Measurements from ENCODE around the gene TM4SF18. TPM values are rescaled to one million over a fixed set of nuclear protein-coding genes. Genes with fewer than 3 reads are reported as not detected.

The TM4SF18 gene
- total and polyA plus RNA-seq, 2 donors (not counting 1 experiment from before 2014, with no cell fraction given), result not detected

DNA sequence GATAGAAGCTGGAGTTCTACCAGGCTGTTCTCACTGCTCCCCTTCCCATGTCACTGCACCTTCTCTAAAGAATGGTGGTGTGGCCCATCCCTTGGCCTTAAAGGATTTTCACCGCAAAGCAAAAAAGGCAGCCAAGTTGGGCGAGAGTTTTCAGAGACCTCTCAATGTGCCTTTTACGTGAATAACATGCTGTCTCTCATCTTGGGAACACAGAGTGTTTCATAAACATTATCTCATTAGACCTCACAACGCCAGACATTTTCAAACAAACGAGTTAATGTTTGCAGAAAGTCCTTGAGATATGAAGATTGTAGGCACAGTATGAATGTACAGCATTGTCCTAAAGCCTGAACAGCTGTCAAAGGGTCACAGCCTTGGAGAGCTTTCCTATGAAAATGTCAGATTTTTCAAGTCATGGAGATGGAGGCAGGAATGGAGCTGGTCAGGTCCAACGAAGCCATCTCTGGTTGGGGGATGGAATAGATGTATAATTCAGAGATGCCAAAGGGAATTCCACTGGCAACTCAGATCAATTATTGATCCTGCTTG, 22.7 kb upstream of the TM4SF18 start:
- no peak overlapping the region for H2AFZ ChIP-seq (ENCODE audit: insufficient read depth, low read depth, low read length, poor library complexity, severe bottlenecking)
- no peak for TF ChIP-seq CTCF (IDR thresholded peaks at IDR 0.05)
- TF ChIP-seq EZH2 (IDR thresholded peaks at IDR 0.05; ENCODE audit: borderline replicate concordance, insufficient read depth, low read depth, low read length, poor library complexity, severe bottlenecking), result no peak
- H3K4me2 ChIP-seq (replicated peaks; ENCODE audit: low read depth, low read length, poor library complexity, severe bottlenecking), result no peak overlapping the region
- H3K9ac ChIP-seq (ENCODE audit: low read length), result no peak overlapping the region
- ChIA-PET POLR2A (no interaction called here), CTCF (no interaction called here)
- DNase-seq (no peak), ATAC-seq (ENCODE audit: low read depth) (no peak)
- H3K4me1 ChIP-seq (ENCODE audit: control insufficient read depth in 2 of 2, insufficient read depth in 2 of 2, low read length in 2 of 2), result no peaks in the 10 kb centered on the region
- peaks cover 0 to 4% (median 3%) of the 10 kb centered on the region in 3 donors for H3K9me3 ChIP-seq (ENCODE audit: control extremely low read depth in 1 of 3, control insufficient read depth in 2 of 3, insufficient read depth in 1 of 3, low read length in 2 of 3)
- H4K20me1 ChIP-seq (ENCODE audit: control insufficient read depth, insufficient read depth, low read length, poor library complexity, severe bottlenecking), result no peaks in the 10 kb centered on the region
- Mint-ChIP-seq H3K27ac (no peak overlapping the region), H3K4me1 (no peaks in the 10 kb centered on the region), H3K27me3 (peaks cover 13% of the 10 kb centered on the region), H3K9me3 (ENCODE audit: insufficient read depth) (no peaks in the 10 kb centered on the region), H3K4me3 (no peak overlapping the region)
- H3K4me3 ChIP-seq (ENCODE audit: control extremely low read depth in 1 of 5, extremely low read depth in 1 of 5, insufficient read depth in 1 of 5, low read depth in 2 of 5, low read length in 4 of 5), result no peak overlapping the region
- no peaks in the 10 kb centered on the region for H3K36me3 ChIP-seq (replicated peaks in 1 of 2; ENCODE audit: control extremely low read depth in 1 of 2, control insufficient read depth in 1 of 2, extremely low read depth in 1 of 2, insufficient read depth in 2 of 2, low read length in 1 of 2)
- no peak overlapping the region for H3K27ac ChIP-seq (ENCODE audit: low read length in 2 of 2)
- 100% methylated on average over 3 of the region's 6 CpGs for WGBS (ENCODE audit: insufficient coverage)
- H3K27me3 ChIP-seq (replicated peaks in 1 of 4; ENCODE audit: control extremely low read depth in 1 of 4, control insufficient read depth in 3 of 4, insufficient read depth in 4 of 4, low read length in 3 of 4), result peaks cover 0 to 4% (median 0%) of the 10 kb centered on the region in 4 experiments
- intact Hi-C loops (cut with micrococcal nuclease), result no loop called here
- H3K79me2 ChIP-seq (ENCODE audit: control insufficient read depth, insufficient read depth, low read length), result no peaks in the 10 kb centered on the region

GRCh38 chr3:149353581-149354184, 20.2 kb upstream of the TM4SF18 start:
- DNase-seq (no peak), ATAC-seq (ENCODE audit: low read depth) (no peak)
- TF ChIP-seq EZH2 (IDR thresholded peaks at IDR 0.05; ENCODE audit: borderline replicate concordance, insufficient read depth, low read depth, low read length, poor library complexity, severe bottlenecking) (no peak), CTCF (IDR thresholded peaks at IDR 0.05) (no peak)
- H3K9me3 ChIP-seq (ENCODE audit: control extremely low read depth in 1 of 3, control insufficient read depth in 2 of 3, insufficient read depth in 1 of 3, low read length in 2 of 3), result peaks cover 0 to 4% (median 3%) of the 10 kb centered on the region in 3 donors
- H3K27me3 ChIP-seq (replicated peaks in 1 of 4; ENCODE audit: control extremely low read depth in 1 of 4, control insufficient read depth in 3 of 4, insufficient read depth in 4 of 4, low read length in 3 of 4), result no peaks in the 10 kb centered on the region
- no peaks in the 10 kb centered on the region for H3K79me2 ChIP-seq (ENCODE audit: control insufficient read depth, insufficient read depth, low read length)
- H3K27ac ChIP-seq (ENCODE audit: low read length in 2 of 2), result no peak overlapping the region
- no peaks in the 10 kb centered on the region for H3K36me3 ChIP-seq (replicated peaks in 1 of 2; ENCODE audit: control extremely low read depth in 1 of 2, control insufficient read depth in 1 of 2, extremely low read depth in 1 of 2, insufficient read depth in 2 of 2, low read length in 1 of 2)
- Mint-ChIP-seq H3K9me3 (ENCODE audit: insufficient read depth) (no peaks in the 10 kb centered on the region), H3K27me3 (peaks cover 18% of the 10 kb centered on the region), H3K27ac (no peak overlapping the region), H3K4me3 (no peak overlapping the region), H3K4me1 (no peaks in the 10 kb centered on the region)
- WGBS (ENCODE audit: insufficient coverage), result no CpG with 5 or more reads among the region's 1 CpG
- no peak overlapping the region for H3K4me3 ChIP-seq (ENCODE audit: control extremely low read depth in 1 of 5, extremely low read depth in 1 of 5, insufficient read depth in 1 of 5, low read depth in 2 of 5, low read length in 4 of 5)
- POLR2A ChIA-PET, result no interaction called here
- no peaks in the 10 kb centered on the region for H3K4me1 ChIP-seq (ENCODE audit: control insufficient read depth in 2 of 2, insufficient read depth in 2 of 2, low read length in 2 of 2)
- no peaks in the 10 kb centered on the region for H4K20me1 ChIP-seq (ENCODE audit: control insufficient read depth, insufficient read depth, low read length, poor library complexity, severe bottlenecking)
- intact Hi-C loops (cut with micrococcal nuclease), result no loop called here
- H3K9ac ChIP-seq (ENCODE audit: low read length), result no peak overlapping the region
- no peak overlapping the region for H3K4me2 ChIP-seq (replicated peaks; ENCODE audit: low read depth, low read length, poor library complexity, severe bottlenecking)
- no peak overlapping the region for H2AFZ ChIP-seq (ENCODE audit: insufficient read depth, low read depth, low read length, poor library complexity, severe bottlenecking)
- CTCF ChIA-PET, result interaction anchor here (0.6 kb wide), 1 partner anchor 177 kb away, joined by 3 read pairs; no protein-coding TSS in a partner anchor
